ENCODE measurements around the gene FRMD5.
A peak's percentile ranks its signal among the peaks of the same experiment; 100 is the strongest.

FRMD5 gene

DNA sequence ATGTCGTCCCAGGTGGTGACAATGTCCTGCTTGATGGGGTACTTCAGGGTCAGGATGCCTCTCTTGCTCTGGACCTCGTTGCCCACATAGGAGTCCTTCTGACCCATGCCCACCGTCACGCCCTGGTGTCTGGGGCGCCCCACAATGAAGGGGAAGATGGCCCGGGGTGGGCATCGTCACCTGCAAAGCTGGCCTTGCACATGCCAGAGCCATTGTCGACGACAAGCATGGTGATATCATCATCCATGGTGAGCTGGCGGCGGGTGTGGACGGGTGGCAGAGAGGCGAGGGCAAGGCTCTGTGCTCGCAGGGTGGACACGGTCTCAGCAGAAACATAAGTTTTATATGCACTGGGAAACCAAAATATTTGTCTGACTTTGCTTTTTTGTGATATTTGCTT, 205.1 kb downstream of the FRMD5 start:
- H3K9me3 ChIP-seq (ENCODE audit: insufficient read depth, low read length) = no peaks in the 10 kb centered on the region
- no peak overlapping the region for H3K4me2 ChIP-seq (ENCODE audit: low read length)
- H3K36me3 ChIP-seq (replicated peaks; ENCODE audit: low read depth, low read length) = no peaks in the 10 kb centered on the region
- no peak overlapping the region for H3K9ac ChIP-seq (ENCODE audit: low read length)
- H3K4me3 ChIP-seq (ENCODE audit: low read length) = no peak overlapping the region
- H2AFZ ChIP-seq (ENCODE audit: low read depth, low read length) = no peak overlapping the region
- H3K27ac ChIP-seq (ENCODE audit: low read length) = no peak overlapping the region
- H3K27me3 ChIP-seq (ENCODE audit: low read depth, low read length) = no peaks in the 10 kb centered on the region
- peaks cover 21% of the 10 kb centered on the region for H3K4me1 ChIP-seq (ENCODE audit: low read length)
- H3K79me2 ChIP-seq (ENCODE audit: low read length) = no peaks in the 10 kb centered on the region
- no peaks in the 10 kb centered on the region for H4K20me1 ChIP-seq (ENCODE audit: insufficient read depth, low read length)
- TF ChIP-seq, protein P1, sequence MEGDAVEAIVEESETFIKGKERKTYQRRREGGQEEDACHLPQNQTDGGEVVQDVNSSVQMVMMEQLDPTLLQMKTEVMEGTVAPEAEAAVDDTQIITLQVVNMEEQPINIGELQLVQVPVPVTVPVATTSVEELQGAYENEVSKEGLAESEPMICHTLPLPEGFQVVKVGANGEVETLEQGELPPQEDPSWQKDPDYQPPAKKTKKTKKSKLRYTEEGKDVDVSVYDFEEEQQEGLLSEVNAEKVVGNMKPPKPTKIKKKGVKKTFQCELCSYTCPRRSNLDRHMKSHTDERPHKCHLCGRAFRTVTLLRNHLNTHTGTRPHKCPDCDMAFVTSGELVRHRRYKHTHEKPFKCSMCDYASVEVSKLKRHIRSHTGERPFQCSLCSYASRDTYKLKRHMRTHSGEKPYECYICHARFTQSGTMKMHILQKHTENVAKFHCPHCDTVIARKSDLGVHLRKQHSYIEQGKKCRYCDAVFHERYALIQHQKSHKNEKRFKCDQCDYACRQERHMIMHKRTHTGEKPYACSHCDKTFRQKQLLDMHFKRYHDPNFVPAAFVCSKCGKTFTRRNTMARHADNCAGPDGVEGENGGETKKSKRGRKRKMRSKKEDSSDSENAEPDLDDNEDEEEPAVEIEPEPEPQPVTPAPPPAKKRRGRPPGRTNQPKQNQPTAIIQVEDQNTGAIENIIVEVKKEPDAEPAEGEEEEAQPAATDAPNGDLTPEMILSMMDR (IDR thresholded peaks at IDR 0.05; ENCODE audit: low read depth, low read length) = no peak
- TF ChIP-seq EZH2phosphoT487 (IDR thresholded peaks at IDR 0.05; ENCODE audit: low read depth) = no peak

DNA sequence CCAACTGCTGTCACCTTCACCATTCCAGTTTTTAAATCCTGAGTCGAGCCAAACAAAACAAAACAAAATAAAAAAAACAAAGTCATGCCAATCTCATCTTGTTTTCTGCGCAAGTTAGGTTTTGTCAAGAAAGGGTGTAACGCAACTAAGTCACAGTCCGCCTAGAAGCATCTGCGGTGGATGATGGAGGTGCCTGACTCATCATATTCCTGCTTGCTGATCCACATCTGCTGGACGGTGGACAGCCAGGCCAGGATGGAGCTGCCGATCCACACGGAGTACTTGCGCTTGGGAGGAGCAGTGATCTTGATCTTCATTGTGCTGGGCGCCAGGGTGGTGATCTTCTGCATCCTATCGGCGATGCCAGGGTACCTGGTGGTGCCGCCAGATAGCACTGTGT, 206.2 kb downstream of the FRMD5 start:
- no peaks in the 10 kb centered on the region for H3K9me3 ChIP-seq (ENCODE audit: insufficient read depth, low read length)
- no peaks in the 10 kb centered on the region for H4K20me1 ChIP-seq (ENCODE audit: insufficient read depth, low read length)
- H3K4me2 ChIP-seq (ENCODE audit: low read length) = no peak overlapping the region
- H3K4me3 ChIP-seq (ENCODE audit: low read length) = no peak overlapping the region
- no peaks in the 10 kb centered on the region for H3K79me2 ChIP-seq (ENCODE audit: low read length)
- H3K9ac ChIP-seq (ENCODE audit: low read length) = no peak overlapping the region
- H3K27me3 ChIP-seq (ENCODE audit: low read depth, low read length) = no peaks in the 10 kb centered on the region
- H2AFZ ChIP-seq (ENCODE audit: low read depth, low read length) = no peak overlapping the region
- TF ChIP-seq, protein P1 (IDR thresholded peaks at IDR 0.05; ENCODE audit: low read depth, low read length) = no peak
- TF ChIP-seq EZH2phosphoT487 (IDR thresholded peaks at IDR 0.05; ENCODE audit: low read depth) = no peak
- H3K36me3 ChIP-seq (replicated peaks; ENCODE audit: low read depth, low read length) = no peaks in the 10 kb centered on the region
- peaks cover 21% of the 10 kb centered on the region for H3K4me1 ChIP-seq (ENCODE audit: low read length)
- no peak overlapping the region for H3K27ac ChIP-seq (ENCODE audit: low read length)

DNA sequence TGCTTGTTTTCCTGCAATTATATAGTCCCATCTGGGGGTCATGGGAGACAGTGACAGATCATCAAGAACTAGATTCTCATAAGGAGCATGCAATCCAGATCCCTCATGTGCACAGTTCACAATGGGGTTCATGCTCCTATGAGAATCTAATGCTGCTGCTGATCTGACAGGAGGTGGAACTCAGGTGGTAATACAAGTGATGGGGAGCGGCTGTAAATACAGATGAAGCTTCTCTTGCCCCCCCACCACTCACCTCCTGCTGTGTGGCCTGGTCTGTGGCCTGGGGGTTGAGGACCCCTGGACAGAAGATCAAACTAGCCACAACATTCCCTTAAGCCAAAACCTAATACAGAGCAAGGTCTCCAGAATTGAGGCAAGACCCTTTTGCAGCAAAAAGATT, 207.1 kb downstream of the FRMD5 start:
- TF ChIP-seq EZH2phosphoT487 (IDR thresholded peaks at IDR 0.05; ENCODE audit: low read depth) = no peak
- TF ChIP-seq, protein P1 (IDR thresholded peaks at IDR 0.05; ENCODE audit: low read depth, low read length) = no peak
- peaks cover 21% of the 10 kb centered on the region for H3K4me1 ChIP-seq (ENCODE audit: low read length)
- H2AFZ ChIP-seq (ENCODE audit: low read depth, low read length) = no peak overlapping the region
- no peaks in the 10 kb centered on the region for H3K79me2 ChIP-seq (ENCODE audit: low read length)
- H3K27ac ChIP-seq (ENCODE audit: low read length) = no peak overlapping the region
- no peak overlapping the region for H3K4me3 ChIP-seq (ENCODE audit: low read length)
- no peaks in the 10 kb centered on the region for H3K36me3 ChIP-seq (replicated peaks; ENCODE audit: low read depth, low read length)
- no peak overlapping the region for H3K4me2 ChIP-seq (ENCODE audit: low read length)
- no peak overlapping the region for H3K9ac ChIP-seq (ENCODE audit: low read length)
- no peaks in the 10 kb centered on the region for H3K9me3 ChIP-seq (ENCODE audit: insufficient read depth, low read length)
- H3K27me3 ChIP-seq (ENCODE audit: low read depth, low read length) = no peaks in the 10 kb centered on the region
- no peaks in the 10 kb centered on the region for H4K20me1 ChIP-seq (ENCODE audit: insufficient read depth, low read length)

DNA sequence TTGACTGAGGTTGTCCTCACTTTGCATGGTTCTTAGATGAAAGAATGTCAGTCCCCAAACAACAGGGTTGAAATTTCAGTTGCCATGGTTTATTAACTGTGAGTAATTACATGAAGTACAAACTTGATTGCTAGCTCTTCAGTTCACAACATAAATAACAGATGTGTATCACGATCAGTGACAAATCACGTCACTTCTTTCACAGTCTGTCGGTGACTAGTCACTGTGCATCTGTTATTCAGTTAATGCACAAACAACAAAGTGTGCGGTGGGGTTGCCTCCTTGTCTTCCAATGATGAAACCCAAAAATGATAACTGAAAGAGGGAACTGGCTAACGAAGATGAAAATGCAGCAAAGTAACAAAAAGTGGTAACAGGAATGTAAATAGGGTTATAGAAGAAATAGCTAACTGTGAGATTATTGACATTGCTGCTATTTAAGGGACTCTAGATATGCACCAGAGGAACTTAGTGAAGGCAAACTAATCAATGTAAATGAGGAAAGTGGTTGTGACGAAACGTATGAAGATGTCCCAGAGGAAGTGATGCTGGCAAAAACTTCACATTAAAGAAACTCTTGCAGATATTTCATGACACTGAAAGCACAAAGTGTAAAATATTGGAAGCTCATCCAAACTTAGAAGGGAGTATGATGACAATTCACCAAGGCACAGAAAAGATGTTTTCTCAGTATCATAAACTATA, 208.9 kb downstream of the FRMD5 start:
- Histone ChIP-seq H3K36me3 (replicated peaks; ENCODE audit: low read depth, low read length) (no peaks in the 10 kb centered on the region), H2AFZ (ENCODE audit: low read depth, low read length) (peak overlapping the region; percentile 43; the same call in 1 of the 2 replicates), H3K4me2 (ENCODE audit: low read length) (peak overlapping the region; percentile 64), H3K9me3 (ENCODE audit: insufficient read depth, low read length) (no peaks in the 10 kb centered on the region), H3K4me1 (ENCODE audit: low read length) (peaks cover 30% of the 10 kb centered on the region), H3K4me3 (ENCODE audit: low read length) (peak overlapping the region; percentile 21), H3K9ac (ENCODE audit: low read length) (no peak overlapping the region), H4K20me1 (ENCODE audit: insufficient read depth, low read length) (no peaks in the 10 kb centered on the region), H3K27me3 (ENCODE audit: low read depth, low read length) (0 out of 2 replicates have a peak, but pooled peaks cover 8% of the 10 kb centered on the region), H3K27ac (ENCODE audit: low read length) (peak overlapping the region; percentile 1; the same call in 1 of the 2 replicates), H3K79me2 (ENCODE audit: low read length) (no peaks in the 10 kb centered on the region)
- no peak for TF ChIP-seq EZH2phosphoT487 (IDR thresholded peaks at IDR 0.05; ENCODE audit: low read depth)
- TF ChIP-seq, protein P1 (IDR thresholded peaks at IDR 0.05; ENCODE audit: low read depth, low read length) = no peak

Measured in OCI-LY3 (cell line).